EL (cell line): ENCODE measurements around the gene RALA.
"Not testable (repeated sequence)": the region's sequence is repeated elsewhere in the genome, so short reads cannot be mapped to it uniquely, and the experiment has no call there.

Source experiments
- DNase-seq: peaks from one replicate; pipeline ENCODE4 v3.0.0-alpha.2; 2016

Gene RALA

DNA sequence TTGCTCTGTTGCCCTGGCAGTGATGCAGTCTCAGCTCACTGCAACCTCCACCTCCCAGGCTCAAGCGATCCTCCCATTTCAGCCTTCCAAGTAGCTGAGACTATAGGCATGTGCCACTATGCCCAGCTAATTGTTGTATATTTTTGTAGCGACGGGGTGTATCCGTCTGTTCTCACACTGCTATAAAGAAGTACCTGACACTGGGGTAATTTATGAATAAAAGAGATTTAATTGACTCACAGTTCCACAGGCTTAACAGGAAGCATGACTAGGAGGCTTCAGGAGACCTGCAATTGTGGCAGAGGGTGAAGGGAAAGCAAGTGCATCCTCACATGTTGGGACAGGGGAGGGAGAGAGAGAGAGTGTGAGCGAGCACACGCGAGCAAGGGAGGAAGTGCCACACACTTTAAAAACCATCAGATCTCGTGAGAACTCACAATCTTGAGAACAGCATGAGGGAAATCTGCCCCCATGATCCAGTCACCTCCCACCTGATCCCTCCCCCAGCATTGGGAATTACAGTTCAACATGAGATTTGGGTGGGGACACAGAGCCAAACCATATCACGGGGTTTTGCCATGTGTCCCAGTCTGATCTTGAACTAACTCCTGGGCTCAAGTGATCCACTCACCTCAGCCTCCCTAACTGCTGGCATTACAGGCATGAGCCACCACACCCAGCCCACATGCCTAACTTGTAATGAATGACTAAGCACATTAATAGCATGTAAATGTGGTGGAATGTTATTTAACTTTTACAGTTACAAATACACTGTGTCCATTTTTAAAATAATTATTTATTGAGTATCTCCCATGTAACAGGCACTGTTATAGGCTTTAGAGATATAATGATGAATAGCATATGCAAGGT, 65.5 kb downstream of the RALA start:
- peak; percentile 59 for DNase-seq

DNA sequence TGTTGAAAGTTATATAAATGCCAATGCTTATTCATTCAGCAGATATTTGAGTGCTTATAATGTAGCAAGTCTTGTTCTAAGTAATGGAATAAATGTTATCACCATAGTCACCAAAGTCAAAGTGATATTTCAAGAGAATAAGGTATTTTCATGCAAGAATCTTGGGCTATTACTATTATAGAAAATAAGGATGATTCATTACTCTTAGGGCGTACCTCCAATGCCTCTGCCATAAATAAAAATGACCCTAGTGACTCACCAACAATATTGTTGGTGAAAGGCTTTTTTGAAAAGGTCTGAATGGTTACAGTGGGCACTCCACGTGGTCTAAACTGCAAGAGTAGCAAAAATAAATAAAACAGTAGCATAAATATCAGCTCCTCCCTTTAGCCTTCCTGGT, 68.4 kb downstream of the RALA start:
- DNase-seq: peak; percentile 72

DNA sequence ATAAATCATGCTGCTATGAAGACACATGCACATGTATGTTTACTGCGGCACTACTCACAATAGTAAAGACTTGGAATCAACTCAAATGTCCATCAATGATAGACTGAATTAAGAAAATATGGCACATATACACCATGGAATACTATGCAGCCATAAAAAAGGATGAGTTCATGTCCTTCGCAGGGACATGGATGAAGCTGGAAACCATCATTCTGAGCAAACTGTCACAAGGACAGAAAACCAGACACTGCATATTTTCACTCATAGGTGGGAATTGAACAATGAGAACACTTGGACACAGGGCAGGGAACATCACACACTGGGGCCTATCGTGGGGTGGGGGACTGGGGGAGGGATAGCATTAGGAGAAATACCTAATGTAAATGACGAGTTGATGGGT, 69.7 kb downstream of the RALA start:
- not testable (repeated sequence) for DNase-seq

DNA sequence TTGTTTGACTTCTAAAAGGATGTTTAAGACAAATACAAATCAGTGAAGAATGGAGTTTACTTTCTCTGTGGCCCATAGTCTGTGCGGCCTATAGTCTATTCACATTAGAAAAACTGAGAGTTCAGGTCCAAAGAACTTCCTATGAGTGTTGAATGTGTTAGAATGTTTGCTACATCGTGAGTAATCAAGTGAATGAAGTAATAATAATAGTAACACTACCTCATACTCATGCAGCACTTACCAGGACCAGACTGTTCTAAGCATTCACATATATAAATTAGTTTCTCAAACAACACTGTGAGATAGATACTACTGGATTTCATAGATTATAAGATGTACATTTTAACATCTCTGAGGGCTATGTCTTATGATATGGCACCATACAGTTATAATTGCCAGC, 70.4 kb downstream of the RALA start:
- no peak for DNase-seq

DNA sequence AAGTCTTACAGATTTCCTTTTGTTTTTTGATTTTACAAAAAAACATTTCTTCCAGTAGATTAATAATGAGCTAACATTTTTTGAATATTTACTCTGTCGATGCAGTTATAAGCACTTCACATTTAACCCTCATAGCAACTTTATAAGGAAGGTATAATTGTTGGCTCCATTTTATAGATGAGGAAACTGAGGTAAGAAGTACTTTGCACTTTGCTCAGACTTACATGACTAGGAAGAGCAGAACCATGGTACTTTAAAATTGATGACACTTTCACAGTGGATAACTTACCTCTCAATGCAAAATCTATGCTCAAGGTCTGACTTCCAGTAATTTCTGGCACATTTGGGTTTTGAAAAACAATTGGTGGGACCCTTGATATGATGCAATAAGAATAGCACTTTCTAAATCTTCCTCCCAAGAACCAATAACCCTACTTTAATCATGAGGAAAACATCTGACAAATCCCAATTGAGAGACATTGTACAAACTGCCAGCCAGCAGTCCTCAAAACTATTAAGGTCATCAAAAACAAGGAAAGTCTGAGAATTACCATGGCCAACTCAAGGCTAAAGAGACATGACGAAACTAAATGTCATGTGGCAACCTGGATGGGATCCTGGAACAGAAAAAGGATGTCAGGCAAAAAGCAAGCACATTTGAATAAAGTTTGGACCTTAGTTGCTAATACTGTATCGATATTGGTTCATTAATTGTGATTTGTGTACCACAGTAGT, 72.6 kb downstream of the RALA start:
- no peak for DNase-seq

DNA sequence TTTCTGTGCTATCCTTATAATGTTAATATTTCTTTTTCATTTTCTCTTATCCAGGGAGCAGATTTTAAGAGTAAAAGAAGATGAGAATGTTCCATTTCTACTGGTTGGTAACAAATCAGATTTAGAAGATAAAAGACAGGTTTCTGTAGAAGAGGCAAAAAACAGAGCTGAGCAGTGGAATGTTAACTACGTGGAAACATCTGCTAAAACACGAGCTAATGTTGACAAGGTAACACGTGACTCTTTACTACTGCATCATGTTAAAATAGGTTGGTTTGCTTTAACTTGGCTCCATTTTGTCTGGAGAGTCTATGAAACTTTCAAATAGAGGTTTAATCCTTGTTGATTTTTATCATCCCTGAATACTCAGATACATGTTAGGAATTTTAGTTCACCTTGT, 73.3 kb downstream of the RALA start:
- DNase-seq: no peak

DNA sequence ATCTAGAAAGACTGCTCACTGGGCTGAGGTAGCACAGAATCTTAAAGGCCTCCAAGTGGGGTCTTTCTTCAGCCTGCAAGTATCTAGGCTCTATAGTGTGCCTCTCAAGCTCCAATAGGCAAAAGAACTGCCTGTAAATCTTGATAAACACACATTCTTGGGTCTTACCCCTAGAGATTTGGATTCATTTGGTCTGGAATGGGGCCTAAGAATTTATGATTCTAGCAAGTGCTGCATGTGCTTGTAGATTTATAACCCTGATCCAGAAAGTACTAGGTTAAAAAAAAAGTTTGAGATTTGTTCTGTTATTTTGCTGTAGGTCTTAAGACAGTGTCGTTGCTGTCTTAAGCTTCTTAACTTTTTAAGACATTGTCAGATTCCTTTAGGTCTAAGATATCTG, 74.1 kb downstream of the RALA start:
- DNase-seq: no peak

DNA sequence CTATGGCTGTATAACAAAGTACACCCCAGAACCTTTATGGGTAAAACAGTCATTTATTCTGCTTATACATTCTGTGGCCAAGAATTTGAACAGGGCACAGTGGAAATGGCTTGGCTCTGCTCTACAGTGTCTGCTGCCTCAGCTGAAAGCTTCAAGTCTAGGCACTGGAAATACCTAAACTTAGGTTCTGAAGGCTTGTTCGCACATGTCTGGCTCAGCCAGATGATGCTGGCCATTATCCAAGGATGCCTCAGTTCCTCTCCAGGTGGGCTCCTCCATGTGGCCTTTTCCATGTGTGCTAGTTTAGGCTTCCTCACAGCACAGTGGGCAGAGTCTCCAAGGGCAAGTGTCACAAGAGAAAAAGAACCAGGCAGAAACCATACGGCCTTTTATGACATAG, 76.8 kb downstream of the RALA start:
- no peak for DNase-seq

DNA sequence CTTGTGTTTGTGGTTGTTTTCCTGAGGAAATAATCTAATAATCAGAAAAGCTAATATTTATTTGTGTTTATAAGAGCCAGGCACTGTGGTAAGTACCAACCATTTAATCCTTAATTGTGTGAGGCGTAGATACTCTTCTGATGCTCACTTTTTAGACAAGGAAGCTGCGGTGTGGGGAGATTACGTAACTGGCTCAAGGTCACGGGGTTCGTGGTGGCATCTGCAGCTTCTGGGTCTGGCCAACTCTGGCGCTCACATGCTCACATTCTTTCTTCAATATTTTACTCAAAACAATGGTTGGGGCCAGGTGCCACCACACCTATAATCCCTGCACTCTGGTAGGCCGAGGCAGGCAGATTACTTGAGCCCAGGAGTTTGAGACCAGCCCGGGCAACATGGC, 77.6 kb downstream of the RALA start:
- no peak for DNase-seq

DNA sequence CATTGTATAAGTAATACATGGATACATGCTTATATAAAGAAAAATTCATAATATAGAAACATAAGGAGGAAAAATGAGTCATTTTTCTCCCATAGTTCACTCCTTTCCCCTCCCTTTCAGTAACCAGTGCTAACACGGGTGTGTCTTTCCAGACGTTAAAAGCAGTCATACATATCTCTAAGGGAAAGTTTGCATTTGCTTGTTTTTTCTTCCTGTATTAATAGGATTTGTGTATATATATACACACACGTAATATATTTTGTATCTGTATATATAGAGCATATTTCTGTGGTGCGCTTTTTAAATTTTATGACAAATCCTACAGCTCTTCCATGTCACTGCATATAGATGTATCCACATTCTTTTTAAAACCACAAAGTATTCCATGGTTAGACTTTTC, 78.8 kb downstream of the RALA start:
- no peak for DNase-seq

DNA sequence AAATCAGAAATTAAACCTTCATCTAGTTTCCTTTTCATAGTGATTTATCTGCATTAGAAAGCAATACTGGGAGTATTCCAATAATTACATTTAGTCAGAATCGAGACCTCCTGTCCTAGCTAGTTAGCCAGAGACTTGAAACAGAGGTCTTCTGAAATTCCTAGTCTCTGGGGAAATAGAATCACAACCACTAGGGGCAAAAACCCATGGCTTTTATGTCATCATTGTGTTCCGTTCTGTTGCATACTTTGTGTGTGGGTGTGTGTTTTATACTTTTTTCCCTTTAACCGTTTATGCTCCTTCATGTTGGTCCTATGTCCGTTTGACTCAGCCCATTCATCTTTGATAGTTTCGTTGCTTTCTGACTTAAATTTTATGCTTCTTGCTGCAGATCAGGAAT, 79.8 kb downstream of the RALA start:
- DNase-seq: no peak

DNA sequence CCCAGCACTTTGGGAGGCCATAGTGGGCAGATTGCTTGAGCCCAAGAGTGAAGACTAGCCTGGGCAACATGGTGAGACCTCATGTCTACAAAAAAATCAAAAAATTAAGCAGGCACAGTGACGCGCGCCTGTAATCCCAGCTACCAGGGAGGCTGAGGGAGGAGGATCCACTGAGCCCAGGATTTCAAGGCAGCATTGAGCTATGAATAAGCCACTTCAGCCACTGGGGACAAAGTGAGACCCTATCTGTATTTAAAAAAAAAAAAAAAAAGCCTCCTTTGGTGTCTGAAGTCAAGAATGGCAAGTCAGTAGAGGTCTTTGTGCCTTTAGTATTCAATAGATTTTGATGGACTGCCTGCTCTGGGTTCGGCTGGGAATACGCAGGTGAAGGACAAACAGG, 85.7 kb downstream of the RALA start:
- no peak for DNase-seq

DNA sequence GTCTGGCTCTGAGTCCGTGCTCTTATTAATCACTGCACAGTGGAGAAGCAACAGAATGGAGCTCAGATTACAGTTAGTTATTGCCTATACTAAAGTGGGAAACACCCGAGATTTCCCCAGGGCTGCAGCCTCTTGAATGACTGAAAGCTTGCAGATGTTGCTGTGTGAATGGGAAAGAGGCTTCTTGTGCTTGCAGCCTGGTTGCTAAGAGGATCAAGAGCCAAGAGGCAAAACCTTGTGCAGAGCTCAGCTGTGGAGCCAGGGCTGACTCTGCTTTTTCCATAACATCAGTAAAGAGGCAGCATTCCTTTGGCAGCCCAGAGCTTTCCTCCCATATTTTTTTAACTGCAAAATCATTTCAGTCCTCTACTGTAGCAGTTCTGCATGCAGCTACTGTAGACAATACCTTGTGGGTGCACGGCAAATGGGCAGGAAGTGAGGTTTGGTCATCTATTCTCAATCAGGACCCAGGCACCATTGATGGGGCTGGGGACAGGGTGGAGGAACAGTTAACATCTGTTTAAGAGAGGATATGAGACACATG, 86.5 kb downstream of the RALA start:
- DNase-seq: no peak

DNA sequence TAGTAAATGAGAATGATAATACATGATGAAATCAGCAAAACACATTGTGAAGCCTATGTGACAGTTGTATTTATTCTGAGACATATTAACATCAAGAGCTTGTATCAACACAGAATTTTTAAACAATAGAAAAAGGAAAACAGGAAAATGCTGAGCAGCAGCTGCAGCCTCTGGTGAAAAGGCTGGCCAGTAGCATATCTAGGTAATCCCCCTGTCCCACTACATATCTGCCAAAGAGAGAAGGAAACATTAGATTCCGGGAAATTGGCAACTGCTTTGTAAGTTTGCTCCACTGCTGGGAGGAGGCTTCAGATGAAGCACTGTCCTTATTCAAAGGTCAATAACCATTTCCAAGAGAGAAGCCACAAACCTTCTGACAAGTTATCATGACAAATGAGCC, 89.4 kb downstream of the RALA start:
- DNase-seq: no peak

DNA sequence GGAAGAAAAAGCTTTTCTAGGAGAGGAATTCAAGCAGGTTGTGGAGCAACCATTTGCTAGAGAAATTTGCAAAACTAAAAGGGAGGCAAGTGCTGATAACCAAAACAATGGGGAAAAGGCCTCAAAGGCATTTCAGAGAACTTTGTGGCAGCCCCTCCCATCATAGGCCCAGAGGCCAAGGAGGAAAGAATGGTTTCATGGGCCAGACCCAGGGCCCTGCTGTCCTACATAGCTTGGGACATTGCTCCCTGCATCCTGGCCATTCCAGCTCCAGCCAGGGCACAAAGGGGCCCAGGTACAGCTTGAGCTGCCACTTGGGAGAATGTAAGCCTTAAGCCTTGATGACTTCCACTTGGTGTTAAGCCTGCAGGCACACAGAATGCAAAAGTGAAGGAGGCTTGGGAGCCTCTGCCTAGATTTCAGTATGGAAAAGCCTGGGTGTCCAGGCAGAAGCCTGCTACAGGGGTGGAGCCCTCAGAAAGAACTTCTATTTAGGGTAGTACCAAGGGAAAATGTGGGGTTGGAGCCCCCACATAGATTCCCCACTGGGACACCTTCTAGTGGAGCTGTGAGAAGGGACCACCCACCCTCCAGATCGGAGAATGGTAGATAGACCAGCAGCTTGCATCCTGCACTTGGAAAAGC, 91.2 kb downstream of the RALA start:
- DNase-seq: no peak

DNA sequence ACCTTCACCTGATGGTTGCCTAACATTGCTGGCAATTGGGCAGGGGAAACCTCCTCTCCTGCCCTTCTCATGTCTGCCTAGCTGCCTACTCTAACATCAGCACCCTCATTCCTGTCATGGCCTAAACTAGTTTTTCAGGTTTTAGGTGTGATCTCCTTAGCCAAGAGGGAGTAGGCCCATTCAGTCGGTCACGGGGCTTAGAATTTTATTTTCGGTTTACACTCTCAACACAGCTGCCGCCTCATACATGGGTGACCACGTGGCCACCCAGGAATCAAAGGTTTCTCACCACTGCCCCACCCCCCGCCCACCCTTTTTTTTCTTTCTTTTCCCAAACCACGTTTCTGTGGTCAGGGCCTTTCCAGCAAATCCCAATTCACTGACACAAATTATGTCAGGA, 97.2 kb downstream of the RALA start:
- no peak for DNase-seq

DNA sequence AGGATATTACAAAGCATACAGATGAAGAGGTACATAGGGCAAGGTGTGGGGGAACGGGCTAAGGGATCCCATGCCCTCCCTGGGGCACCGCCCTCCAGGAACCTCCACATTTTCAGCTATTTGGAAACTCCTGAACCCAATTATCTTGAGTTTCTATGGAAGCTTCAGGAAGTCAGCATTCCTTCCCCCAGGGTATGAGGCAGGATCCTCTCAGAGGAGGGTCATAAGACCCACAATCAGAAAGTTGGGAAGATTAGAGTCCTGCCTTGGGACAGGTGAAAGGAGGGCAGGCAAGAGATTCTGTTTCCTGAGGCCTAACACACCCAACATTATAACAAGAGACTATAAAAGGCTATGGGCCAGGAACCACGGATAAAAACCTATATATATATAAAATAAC, 98.0 kb downstream of the RALA start:
- no peak for DNase-seq

DNA sequence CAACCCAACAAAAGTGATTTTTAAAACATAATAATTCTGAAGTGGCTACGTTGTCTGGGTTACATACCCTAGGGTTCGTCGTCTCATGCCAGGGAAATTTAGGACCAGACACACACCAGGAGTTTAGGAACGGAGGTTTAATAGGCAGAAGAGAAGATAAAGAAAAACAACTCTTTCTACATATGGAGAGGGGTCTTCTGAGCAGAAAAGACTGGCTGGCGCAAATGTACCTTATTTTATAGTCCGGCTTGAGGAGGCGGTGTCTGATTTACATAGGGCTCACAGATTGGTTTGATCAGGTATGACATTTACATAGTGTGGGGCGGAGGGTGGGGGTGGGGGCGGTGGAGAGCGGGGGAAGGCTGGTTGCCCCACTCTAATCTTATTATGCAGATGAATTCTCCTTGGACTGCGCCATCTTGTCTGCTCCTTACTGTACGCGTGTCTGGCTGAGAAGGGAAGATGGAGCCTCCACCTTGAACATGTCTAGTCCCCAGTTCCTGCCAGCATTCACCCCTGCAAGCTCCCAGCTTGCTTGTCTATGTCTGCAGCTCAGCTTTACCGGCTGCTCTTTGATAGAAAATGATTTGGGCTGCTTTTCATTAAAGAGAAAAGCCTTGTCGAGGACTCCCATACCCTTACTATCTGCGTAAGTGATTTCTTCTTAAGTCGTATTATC, 98.7 kb downstream of the RALA start:
- DNase-seq: no peak

DNA sequence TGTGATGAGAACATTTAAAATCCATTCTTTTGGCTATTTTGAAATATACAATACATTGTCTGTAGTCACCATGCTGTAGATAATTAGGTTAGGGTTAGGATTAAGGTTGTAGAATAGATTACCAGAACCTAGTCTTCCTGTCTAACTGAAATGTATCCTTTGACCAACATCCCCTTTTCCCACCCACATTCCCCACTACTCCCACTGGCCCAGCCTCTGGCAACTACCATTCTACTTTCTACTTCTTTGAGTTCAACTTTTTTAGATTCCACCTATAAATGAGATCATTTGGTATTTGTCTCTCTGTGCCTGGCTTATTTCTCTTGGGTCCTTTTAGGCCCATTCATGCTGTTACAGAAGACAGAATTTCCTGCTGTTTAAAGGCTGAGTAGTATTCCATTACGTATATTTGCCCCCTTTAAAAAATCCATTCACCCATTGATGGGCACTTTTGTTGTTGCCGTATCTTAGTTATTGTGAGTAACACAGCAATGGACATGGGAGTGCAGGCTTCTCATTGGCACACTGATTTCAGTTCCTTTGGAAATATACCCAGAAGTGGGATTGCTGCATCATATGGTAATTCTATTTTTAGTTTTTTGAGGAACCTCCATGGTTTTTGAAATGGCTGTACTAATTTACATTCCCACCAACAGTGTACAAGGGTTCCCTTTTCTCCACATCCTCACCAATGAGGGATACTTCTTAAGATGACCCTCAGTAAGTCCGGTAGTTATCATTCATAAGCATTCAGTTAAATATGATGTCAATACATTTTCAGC, 104.0 kb downstream of the RALA start:
- no peak for DNase-seq

DNA sequence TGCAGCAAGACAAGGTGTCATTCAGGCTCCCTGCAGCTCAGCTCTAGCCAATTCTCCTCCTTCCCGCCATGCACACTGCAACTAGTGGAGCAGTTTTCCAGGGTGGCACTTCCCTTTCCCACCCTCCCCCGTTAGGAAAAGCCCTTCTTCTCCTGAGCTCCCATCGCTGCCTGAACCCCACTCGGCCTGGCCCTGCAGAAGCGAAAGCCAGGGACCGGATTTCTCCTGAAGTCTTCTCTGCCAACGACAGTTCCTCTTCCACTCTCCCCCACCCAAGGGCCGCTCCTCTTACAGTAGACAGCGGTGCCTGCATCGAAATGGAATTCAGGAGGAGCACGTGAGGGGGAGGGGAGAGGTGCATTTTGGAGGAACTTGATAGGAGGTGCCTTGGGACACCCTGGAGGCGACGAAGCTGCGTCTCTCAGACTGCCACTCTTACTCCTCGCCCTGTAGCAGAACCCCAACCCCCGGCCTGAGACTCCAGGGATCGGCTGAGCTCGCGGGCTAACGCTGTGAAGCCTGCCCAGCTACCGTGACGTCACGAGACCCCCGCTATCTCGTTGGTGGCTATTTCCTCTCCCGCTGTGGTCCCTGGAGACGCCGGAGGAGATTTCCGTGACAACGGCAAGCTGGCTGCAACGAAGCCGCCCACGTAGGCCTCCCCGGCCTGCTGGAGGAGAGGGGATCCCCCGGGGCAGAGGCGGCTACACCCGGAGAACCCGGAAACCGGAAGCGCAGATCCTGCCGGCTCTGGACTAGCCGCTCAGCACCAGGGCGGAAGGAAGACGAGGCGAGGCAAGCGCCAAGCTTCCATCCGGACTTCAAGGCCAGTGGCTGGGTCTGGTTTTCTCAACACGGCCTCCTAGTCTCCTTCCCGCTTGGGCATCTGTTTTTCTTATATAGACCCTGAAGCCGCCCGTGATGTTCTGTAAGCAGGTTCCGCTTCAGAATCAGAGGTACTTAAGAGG, 109.7 kb downstream of the RALA start:
- DNase-seq: peak; percentile 99
